GM12878 (cell line): ENCODE measurements around the gene RABL3. TPM values are rescaled to one million over a fixed set of nuclear protein-coding genes. Genes with fewer than 3 reads are reported as not detected.

Experiments used
- ATAC-seq: fragments of 200-7000 bp; cut with Tn5 transposase; 3 replicates; pipeline ENCODE4 v1.9.1; 2020; ENCODE audit warnings: mild to moderate bottlenecking, moderate library complexity
- BruUV-seq: library from RNA; stranded (reverse); fragments of 400-500 nt; replicated peaks from 2 replicates; lab custom pipeline; 2021; lab: Mats Ljungman, UMichigan
- CTCF ChIA-PET: fragments of 300-600 bp; sonication (Branson Sonifier 250); formaldehyde crosslinking; extraction: SDS; loops from one replicate; lab custom pipeline; 2021; ENCODE audit warnings: inconsistent platforms; lab: Yijun Ruan, JAX
- POLR2A ChIA-PET: fragments of 350-600 bp; formaldehyde crosslinking; extraction: SDS; loops from one replicate; lab custom pipeline; 2021; ENCODE audit warnings: inconsistent platforms; lab: Charles Lee
- RAD21 ChIA-PET: fragments of 300-600 bp; sonication (Branson Sonifier 250); formaldehyde crosslinking; loops from one replicate; lab custom pipeline; 2023; ENCODE audit warnings: antibody characterized with exemption; ENCODE audit not compliant: unreplicated experiment; lab: Charles Lee
- SMC1A ChIA-PET: fragments of 300-600 bp; sonication (Branson Sonifier 250); formaldehyde crosslinking; loops from one replicate; lab custom pipeline; 2023; ENCODE audit not compliant: unreplicated experiment, uncharacterized antibody; lab: Charles Lee
- DNase-seq: peaks from one replicate; pipeline ENCODE4 v3.0.0-alpha.2; 2011; ENCODE audit warnings: low read depth, low spot score
- FAIRE-seq: peaks from 3 replicates; lab custom pipeline; 2011; peaks lifted over from hg19 to GRCh38; lab: Jason Lieb, UNC
- H2AFZ ChIP-seq: 2 replicates; pipeline ENCODE4 v1.6.0; 2011; ENCODE audit warnings: low read depth, low read length, control low read depth; ENCODE audit not compliant: control insufficient read depth
- H3K27ac ChIP-seq: 2 replicates; pipeline ENCODE4 v1.5.1; 2011; ENCODE audit warnings: control low read depth; ENCODE audit not compliant: control insufficient read depth, insufficient read depth
- H3K27me3 ChIP-seq, 2 experiments: replicated peaks in 1 of 2; 2 replicates each; pipeline versions ENCODE4 v1.6.0 to v1.6.1; 2011; ENCODE audit warnings: low read length in 1 of 2; ENCODE audit not compliant: control insufficient read depth in 2 of 2, insufficient read depth in 2 of 2
- H3K36me3 ChIP-seq, 2 experiments: 2 replicates each; pipeline ENCODE4 v1.5.1; 2011; ENCODE audit warnings: low read length in 1 of 2; ENCODE audit not compliant: control insufficient read depth in 2 of 2, insufficient read depth in 2 of 2
- H3K4me1 ChIP-seq: 2 replicates; pipeline ENCODE4 v1.6.1; 2011; ENCODE audit warnings: mild to moderate bottlenecking, low read length, moderate library complexity, mixed read lengths; ENCODE audit not compliant: control insufficient read depth, insufficient read depth
- H3K4me2 ChIP-seq: 2 replicates; pipeline ENCODE4 v1.6.0; 2011; ENCODE audit warnings: control low read depth; ENCODE audit not compliant: control insufficient read depth, insufficient read depth
- H3K4me3 ChIP-seq: fragments of 200-600 bp; sonication (generic); 2 replicates; pipeline ENCODE4 v1.5.1; 2016
- H3K79me2 ChIP-seq: 2 replicates; pipeline ENCODE4 v1.6.0; 2011; ENCODE audit warnings: low read length; ENCODE audit not compliant: control insufficient read depth, insufficient read depth
- H3K9ac ChIP-seq: 2 replicates; pipeline ENCODE4 v1.8.0; 2011; ENCODE audit warnings: low read length, control low read depth, mixed read lengths; ENCODE audit not compliant: control insufficient read depth, insufficient read depth
- H3K9me3 ChIP-seq: replicated peaks from 3 replicates; pipeline ENCODE4 v1.5.1; 2011; ENCODE audit warnings: mild to moderate bottlenecking, low read length; ENCODE audit not compliant: control insufficient read depth, insufficient read depth
- H4K20me1 ChIP-seq: 2 replicates; pipeline ENCODE4 v1.6.0; 2011; ENCODE audit not compliant: control insufficient read depth, insufficient read depth
- CBX3 ChIP-seq: fragments of 200-600 bp; sonication (generic); IDR thresholded peaks from 2 replicates; pipeline ENCODE4 v1.6.1; 2016; ENCODE audit warnings: low read depth, borderline replicate concordance
- FOS ChIP-seq: IDR thresholded peaks from 3 replicates; pipeline ENCODE4 v1.6.1; 2011; ENCODE audit warnings: borderline replicate concordance; ENCODE audit not compliant: insufficient read length; ENCODE audit errors: extremely low read depth
- HCFC1 ChIP-seq: fragments of 150-350 bp; IDR thresholded peaks from 2 replicates; pipeline ENCODE4 v1.6.1; 2014; ENCODE audit warnings: low read length
- IKZF1 ChIP-seq: fragments of 450-650 bp; conservative IDR thresholded peaks from 2 replicates; pipeline ENCODE4 v1.6.1; 2017; ENCODE audit warnings: antibody characterized with exemption, mild to moderate bottlenecking
- NBN ChIP-seq: fragments of 450-650 bp; IDR thresholded peaks from 2 replicates; pipeline ENCODE4 v1.6.1; 2016
- NR2C1 ChIP-seq: fragments of 450-650 bp; IDR thresholded peaks from 2 replicates; pipeline ENCODE4 v1.6.1; 2017; ENCODE audit warnings: antibody characterized with exemption, mild to moderate bottlenecking, moderate library complexity
- RAD51 ChIP-seq: fragments of 450-650 bp; IDR thresholded peaks from 2 replicates; pipeline ENCODE4 v1.6.1; 2016; ENCODE audit warnings: moderate library complexity, mild to moderate bottlenecking, inconsistent platforms
- RBBP5 ChIP-seq: fragments of 200-600 bp; sonication (generic); conservative IDR thresholded peaks from 2 replicates; pipeline ENCODE4 v1.6.1; 2016
- RELA ChIP-seq: fragments of 450-650 bp; IDR thresholded peaks from 2 replicates; pipeline ENCODE4 v1.8.0; 2014; ENCODE audit warnings: borderline replicate concordance; ENCODE audit not compliant: partially characterized antibody
- SRF ChIP-seq, 2 experiments: IDR thresholded peaks; 2 replicates each; pipeline ENCODE4 v1.6.1; 2011; ENCODE audit warnings: low read depth in 2 of 2, low read length in 2 of 2, mild to moderate bottlenecking in 1 of 2, moderate library complexity in 1 of 2
- TAF1 ChIP-seq: IDR thresholded peaks from 2 replicates; pipeline ENCODE4 v1.6.1; 2011; ENCODE audit warnings: mild to moderate bottlenecking, low read depth, low read length, borderline replicate concordance
- TCF12 ChIP-seq: IDR thresholded peaks from 2 replicates; pipeline ENCODE4 v1.6.1; 2011; ENCODE audit warnings: low read depth, mild to moderate bottlenecking, low read length
- TCF7 ChIP-seq: IDR thresholded peaks from 2 replicates; pipeline ENCODE4 v1.6.1; 2014; ENCODE audit warnings: antibody characterized with exemption, borderline replicate concordance
- WGBS: methylation state at CpG from one replicate; pipeline ENCODE4 v1.1.6; 2016; ENCODE audit warnings: low lambda C conversion rate; ENCODE audit not compliant: insufficient replicate concordance, insufficient coverage; ENCODE audit errors: missing lambda C conversion rate; 5-methylcytosine and 5-hydroxymethylcytosine counted together
- in situ Hi-C: fragments of 300-500 bp; cut with MboI; formaldehyde crosslinking; loops from 9 replicates; pipeline ENCODE4 v1.14.3; 2018; ENCODE audit warnings: mixed read lengths
- intact Hi-C: fragments of 100-400 bp; cut with micrococcal nuclease; formaldehyde crosslinking; loops from one replicate; pipeline ENCODE4 v1.14.2; 2022; ENCODE audit not compliant: unreplicated experiment
- polyA plus RNA-seq, 11 experiments: library from polyadenylated mRNA; depleted of rRNA in 4 of 11; unstranded in 6 of 11; stranded (reverse) in 5 of 11; fragments of >200 nt; fragmentation: Nextera tagmentation in 4 of 11; fragmentation: Illumina TruSeq in 1 of 11; extraction: Ambion mirVana in 4 of 11; extraction: Trizol in 1 of 11; gene quantifications; 1 replicate in 1 of 11; 2 replicates in 10 of 11; pipeline versions ENCODE4 v1.2.1 to v1.2.3, GENCODE V29; 2011 to 2016; ENCODE audit warnings: inconsistent platforms in 2 of 11, missing spikeins in 2 of 11, low read depth in 1 of 11
- total RNA-seq, 4 experiments: library from RNA; depleted of rRNA in 3 of 4; stranded (reverse); fragments of >200 nt in 3 of 4; fragmentation: Illumina TruSeq in 1 of 4; extraction: Trizol in 1 of 4; gene quantifications; 2 replicates each; pipeline versions ENCODE4 v1.2.1 to v1.2.3, GENCODE V29; 2013 to 2021
- TF ChIP-seq, protein P1 (sequence below): IDR thresholded peaks from 2 replicates; pipeline ENCODE4 v1.6.1; 2011; ENCODE audit warnings: borderline replicate concordance, low read depth, mild to moderate bottlenecking, moderate library complexity, mixed read lengths, low read length; ENCODE audit not compliant: insufficient read depth; ENCODE audit errors: extremely low read length

The RABL3 gene
- total and polyA plus RNA-seq, 10 of the 15 experiments (the other 5 are each of a cell fraction or from before 2014, with no cell fraction given) = 10.5 to 38.0 (median 25.2) TPM

DNA sequence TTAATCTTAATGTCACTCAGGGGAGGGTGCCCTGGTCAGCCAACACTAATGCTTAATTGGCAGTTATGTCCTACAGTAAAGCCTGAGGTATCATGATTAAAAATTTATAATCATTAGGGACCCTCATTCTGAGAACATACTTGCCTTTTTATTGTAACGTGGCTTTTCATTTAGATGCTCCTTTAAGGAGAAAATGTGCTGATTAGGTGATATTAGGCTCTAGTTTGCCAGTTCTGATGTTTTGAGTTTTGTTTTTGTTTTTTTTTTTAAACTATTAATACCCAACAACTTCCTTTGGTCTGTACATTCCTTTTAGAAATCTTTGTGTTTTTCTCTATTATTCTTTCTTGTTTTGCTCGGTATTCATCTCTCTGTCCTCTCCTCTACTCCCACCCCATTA lies 10.5 kb upstream of the RABL3 start:
- ChIA-PET RAD21 (no interaction called here), SMC1A (interaction anchor here (0.6 to 3.4 kb wide), 4 partner anchors 9 to 42 kb away, joined by 3 to 20 read pairs (median 5); no protein-coding TSS in a partner anchor), POLR2A (interaction anchor here (1.2 to 3.3 kb wide), 2 partner anchors 11 to 19 kb away, joined by 3 to 13 read pairs; partner anchors contain the start of genes GTF2E1 and RABL3), CTCF (interaction anchor here (1.4 kb wide), 1 partner anchor 42 kb away, joined by 4 read pairs; no protein-coding TSS in a partner anchor)
- no peaks in the 10 kb centered on the region for H3K27me3 ChIP-seq
- in situ Hi-C loops (no loop called here), intact Hi-C loops (no loop called here)
- no peak overlapping the region for H3K9ac ChIP-seq
- WGBS = 100% methylated on average over 2 of the region's 2 CpGs
- no peak for TF ChIP-seq TAF1
- TF ChIP-seq, protein P1, sequence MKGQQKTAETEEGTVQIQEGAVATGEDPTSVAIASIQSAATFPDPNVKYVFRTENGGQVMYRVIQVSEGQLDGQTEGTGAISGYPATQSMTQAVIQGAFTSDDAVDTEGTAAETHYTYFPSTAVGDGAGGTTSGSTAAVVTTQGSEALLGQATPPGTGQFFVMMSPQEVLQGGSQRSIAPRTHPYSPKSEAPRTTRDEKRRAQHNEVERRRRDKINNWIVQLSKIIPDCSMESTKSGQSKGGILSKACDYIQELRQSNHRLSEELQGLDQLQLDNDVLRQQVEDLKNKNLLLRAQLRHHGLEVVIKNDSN = no peak
- no peak for TF ChIP-seq RELA
- no peak for TF ChIP-seq FOS
- TF ChIP-seq CBX3 = no peak
- TF ChIP-seq TCF12 = no peak
- TF ChIP-seq TCF7 = no peak
- no peak for TF ChIP-seq NBN
- no peak for TF ChIP-seq HCFC1
- no peak for TF ChIP-seq RAD51
- TF ChIP-seq NR2C1 = no peak
- TF ChIP-seq SRF (IDR thresholded peaks at IDR 0.05; ENCODE audit: low read depth in 2 of 2, low read length in 2 of 2) = no peak
- TF ChIP-seq RBBP5 = no peak
- TF ChIP-seq IKZF1 = no peak
- peaks cover 4% of the 10 kb centered on the region for H3K9me3 ChIP-seq
- H3K4me2 ChIP-seq = no peak overlapping the region
- FAIRE-seq = no peak
- no peak overlapping the region for H2AFZ ChIP-seq
- peaks cover 0 to 10% of the 10 kb centered on the region in 2 experiments; a peak in 3 of 4 replicates for H3K36me3 ChIP-seq
- H3K4me3 ChIP-seq = no peak overlapping the region
- no peak overlapping the region for H3K27ac ChIP-seq
- peaks cover 22% of the 10 kb centered on the region for H3K79me2 ChIP-seq
- BruUV-seq = no TSS peak
- no peaks in the 10 kb centered on the region for H3K4me1 ChIP-seq
- no peak; the same call in 2 of the 3 replicates for ATAC-seq
- H4K20me1 ChIP-seq = no peaks in the 10 kb centered on the region
- DNase-seq = no peak
